H9 (cell line): ENCODE data around the gene WEE1. TPM values are rescaled to one million over a fixed set of nuclear protein-coding genes. Genes with fewer than 3 reads are reported as not detected.

Experiments
- DNase-seq: peaks from one replicate; pipeline ENCODE4 v3.0.0-alpha.2; 2017
- H2AFZ ChIP-seq: one replicate; pipeline ENCODE4 v1.6.1; 2013; ENCODE audit warnings: mild to moderate bottlenecking, low read length, control low read depth, moderate library complexity
- H2AK5ac ChIP-seq: 2 replicates; pipeline ENCODE4 v1.6.1; 2013; ENCODE audit warnings: low read length, control low read depth, mixed read lengths; ENCODE audit not compliant: insufficient read length
- H2BK120ac ChIP-seq: one replicate; pipeline ENCODE4 v1.6.1; 2013; ENCODE audit warnings: low read depth, mild to moderate bottlenecking, low read length, control low read depth, inconsistent platforms; ENCODE audit not compliant: poor library complexity, severe bottlenecking
- H2BK12ac ChIP-seq: 2 replicates; pipeline ENCODE4 v1.6.1; 2013; ENCODE audit warnings: low read length, control low read depth, mixed read lengths, low read depth; ENCODE audit not compliant: insufficient read length
- H2BK15ac ChIP-seq: 2 replicates; pipeline ENCODE4 v1.6.1; 2013; ENCODE audit warnings: low read depth, low read length, control low read depth
- H2BK20ac ChIP-seq: one replicate; pipeline ENCODE4 v1.6.1; 2013; ENCODE audit warnings: low read depth, mild to moderate bottlenecking, low read length, control low read depth, inconsistent platforms; ENCODE audit not compliant: poor library complexity, severe bottlenecking
- H2BK5ac ChIP-seq: 2 replicates; pipeline ENCODE4 v1.6.1; 2013; ENCODE audit warnings: low read length, control low read depth, mixed read lengths; ENCODE audit not compliant: insufficient read length
- H3K14ac ChIP-seq: 2 replicates; pipeline ENCODE4 v1.6.1; 2013; ENCODE audit warnings: low read length, control low read depth; ENCODE audit not compliant: insufficient read depth
- H3K18ac ChIP-seq: 2 replicates; pipeline ENCODE4 v1.6.1; 2013; ENCODE audit warnings: low read depth, mild to moderate bottlenecking, mixed read lengths, low read length, control low read depth; ENCODE audit not compliant: insufficient read length
- H3K23ac ChIP-seq: 2 replicates; pipeline ENCODE4 v1.6.1; 2013; ENCODE audit warnings: low read length, control low read depth, mixed read lengths, low read depth; ENCODE audit not compliant: insufficient read length
- H3K23me2 ChIP-seq: 2 replicates; pipeline ENCODE4 v1.6.1; 2013; ENCODE audit warnings: low read depth, mild to moderate bottlenecking, mixed read lengths, low read length, control low read depth; ENCODE audit not compliant: insufficient read length, poor library complexity, severe bottlenecking
- H3K27ac ChIP-seq: 2 replicates; pipeline ENCODE4 v1.5.1; 2013; ENCODE audit warnings: low read length, control low read depth, mixed read lengths, low read depth; ENCODE audit not compliant: insufficient read length
- H3K27me3 ChIP-seq: 2 replicates; pipeline ENCODE4 v1.6.1; 2013; ENCODE audit warnings: low read length, control low read depth, inconsistent platforms; ENCODE audit not compliant: insufficient read depth
- H3K4ac ChIP-seq: 2 replicates; pipeline ENCODE4 v1.6.1; 2013; ENCODE audit warnings: low read depth, mild to moderate bottlenecking, control low read depth, inconsistent platforms, low read length, moderate library complexity
- H3K4me1 ChIP-seq: 2 replicates; pipeline ENCODE4 v1.6.1; 2013; ENCODE audit warnings: low read length, control low read depth, inconsistent platforms; ENCODE audit not compliant: insufficient read depth
- H3K4me2 ChIP-seq: 2 replicates; pipeline ENCODE4 v1.6.1; 2013; ENCODE audit warnings: low read length, control low read depth, mixed read lengths; ENCODE audit not compliant: insufficient read length, insufficient read depth
- H3K56ac ChIP-seq: 2 replicates; pipeline ENCODE4 v1.6.1; 2013; ENCODE audit warnings: low read depth, mild to moderate bottlenecking, mixed read lengths, low read length, control low read depth; ENCODE audit not compliant: insufficient read length
- H3K79me1 ChIP-seq: 2 replicates; pipeline ENCODE4 v1.6.1; 2013; ENCODE audit warnings: low read depth, mild to moderate bottlenecking, moderate library complexity, low read length, control low read depth, inconsistent platforms; ENCODE audit not compliant: insufficient read depth, poor library complexity, severe bottlenecking
- H3K79me2 ChIP-seq: 2 replicates; pipeline ENCODE4 v1.6.1; 2013; ENCODE audit warnings: low read length, control low read depth, inconsistent platforms; ENCODE audit not compliant: insufficient read depth
- H3K9ac ChIP-seq: 2 replicates; pipeline ENCODE4 v1.6.1; 2013; ENCODE audit warnings: low read length, control low read depth, mixed read lengths; ENCODE audit not compliant: insufficient read length; ENCODE audit errors: extremely low read depth
- H3K9me3 ChIP-seq: one replicate; pipeline ENCODE4 v1.6.1; 2013; ENCODE audit warnings: low read depth, low read length, inconsistent platforms; ENCODE audit not compliant: control insufficient read depth
- H3T11ph ChIP-seq: one replicate; pipeline ENCODE4 v1.6.1; 2013; ENCODE audit warnings: mild to moderate bottlenecking, low read length, control low read depth, inconsistent platforms
- H4K20me1 ChIP-seq: one replicate; pipeline ENCODE4 v1.6.1; 2013; ENCODE audit not compliant: control insufficient read depth, insufficient read length, insufficient read depth
- H4K5ac ChIP-seq: 2 replicates; pipeline ENCODE4 v1.6.1; 2013; ENCODE audit warnings: low read depth, mild to moderate bottlenecking, mixed read lengths, low read length, control low read depth; ENCODE audit not compliant: insufficient read length
- H4K8ac ChIP-seq: replicated peaks from 2 replicates; pipeline ENCODE4 v1.6.1; 2013; ENCODE audit warnings: low read length, control low read depth, mixed read lengths, low read depth; ENCODE audit not compliant: insufficient read length
- H4K91ac ChIP-seq: 2 replicates; pipeline ENCODE4 v1.6.1; 2013; ENCODE audit warnings: low read depth, mild to moderate bottlenecking, moderate library complexity, mixed read lengths, low read length, control low read depth; ENCODE audit not compliant: insufficient read length
- H3K27ac Mint-ChIP-seq, 3 experiments: 2 replicates in 2 of 3; 3 replicates in 1 of 3; pipeline ENCODE4 v1.8.0; 2020 to 2021; ENCODE audit warnings: mixed read lengths in 3 of 3, mild to moderate bottlenecking in 1 of 3, moderate library complexity in 1 of 3
- H3K27me3 Mint-ChIP-seq: 2 replicates; pipeline ENCODE4 v1.8.0; 2021; ENCODE audit warnings: low read depth, mild to moderate bottlenecking, moderate library complexity, mixed read lengths
- H3K36me3 Mint-ChIP-seq, 3 experiments: 2 replicates in 2 of 3; 3 replicates in 1 of 3; pipeline ENCODE4 v1.8.0; 2020 to 2021; ENCODE audit warnings: low read depth in 3 of 3, mixed read lengths in 3 of 3; ENCODE audit not compliant: insufficient read depth in 1 of 3
- H3K4me1 Mint-ChIP-seq, 2 experiments: 2 replicates each; pipeline ENCODE4 v1.8.0; 2020; ENCODE audit warnings: mixed read lengths in 2 of 2
- H3K4me3 Mint-ChIP-seq, 2 experiments: 2 replicates in 1 of 2; 3 replicates in 1 of 2; pipeline ENCODE4 v1.8.0; 2020 to 2021; ENCODE audit warnings: mild to moderate bottlenecking in 2 of 2, mixed read lengths in 2 of 2, moderate library complexity in 1 of 2
- H3K9me3 Mint-ChIP-seq, 2 experiments: 2 replicates in 1 of 2; 3 replicates in 1 of 2; pipeline ENCODE4 v1.8.0; 2020; ENCODE audit warnings: mild to moderate bottlenecking in 2 of 2, mixed read lengths in 2 of 2, moderate library complexity in 1 of 2
- WGBS: extraction: QIAGEN DNeasy Blood & Tissue Kit; methylation state at CpG from one replicate; pipeline ENCODE4 v1.1.7; 2013; ENCODE audit warnings: missing lambda C conversion rate, low lambda C conversion rate, mixed read lengths; ENCODE audit not compliant: insufficient read length; ENCODE audit errors: extremely low coverage; 5-methylcytosine and 5-hydroxymethylcytosine counted together
- total RNA-seq: library from RNA; stranded (reverse); gene quantifications from 2 replicates; pipeline ENCODE4 v1.2.1, GENCODE V29; 2021
- TF ChIP-seq, protein P1 (sequence below): fragments of 200-600 bp; sonication (generic); conservative IDR thresholded peaks from 3 replicates; pipeline ENCODE4 v1.8.0; 2021; ENCODE audit warnings: antibody characterized with exemption, mild to moderate bottlenecking

The WEE1 gene
- total RNA-seq, 1 experiment from 2014 or later, result 142 TPM

DNA sequence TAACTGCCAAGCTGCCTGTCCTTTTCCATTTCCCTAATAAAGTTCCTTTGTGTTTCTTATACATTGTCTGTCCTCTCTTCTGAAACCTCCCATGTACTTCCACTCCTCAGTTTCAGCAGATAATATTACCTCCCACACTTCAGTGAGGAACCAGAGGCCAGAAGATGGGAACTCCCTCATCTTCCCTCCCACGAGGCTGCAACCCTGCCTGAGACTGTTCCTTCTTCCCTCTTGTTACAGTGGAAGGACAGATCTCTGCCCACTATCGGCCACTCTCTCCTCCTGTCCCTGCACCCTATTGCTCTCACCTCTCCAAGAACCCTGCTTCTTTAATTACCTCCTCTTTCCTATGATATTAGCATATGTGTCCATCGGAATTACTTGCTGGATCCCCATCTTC, 52.3 kb downstream of the WEE1 start:
- no peak overlapping the region for H3K27ac ChIP-seq
- TF ChIP-seq, protein P1, sequence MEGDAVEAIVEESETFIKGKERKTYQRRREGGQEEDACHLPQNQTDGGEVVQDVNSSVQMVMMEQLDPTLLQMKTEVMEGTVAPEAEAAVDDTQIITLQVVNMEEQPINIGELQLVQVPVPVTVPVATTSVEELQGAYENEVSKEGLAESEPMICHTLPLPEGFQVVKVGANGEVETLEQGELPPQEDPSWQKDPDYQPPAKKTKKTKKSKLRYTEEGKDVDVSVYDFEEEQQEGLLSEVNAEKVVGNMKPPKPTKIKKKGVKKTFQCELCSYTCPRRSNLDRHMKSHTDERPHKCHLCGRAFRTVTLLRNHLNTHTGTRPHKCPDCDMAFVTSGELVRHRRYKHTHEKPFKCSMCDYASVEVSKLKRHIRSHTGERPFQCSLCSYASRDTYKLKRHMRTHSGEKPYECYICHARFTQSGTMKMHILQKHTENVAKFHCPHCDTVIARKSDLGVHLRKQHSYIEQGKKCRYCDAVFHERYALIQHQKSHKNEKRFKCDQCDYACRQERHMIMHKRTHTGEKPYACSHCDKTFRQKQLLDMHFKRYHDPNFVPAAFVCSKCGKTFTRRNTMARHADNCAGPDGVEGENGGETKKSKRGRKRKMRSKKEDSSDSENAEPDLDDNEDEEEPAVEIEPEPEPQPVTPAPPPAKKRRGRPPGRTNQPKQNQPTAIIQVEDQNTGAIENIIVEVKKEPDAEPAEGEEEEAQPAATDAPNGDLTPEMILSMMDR, result no peak
- H2AFZ ChIP-seq, result no peak overlapping the region
- no peak overlapping the region for H3K14ac ChIP-seq
- no peak overlapping the region for H2BK15ac ChIP-seq
- Mint-ChIP-seq H3K4me1 (peaks cover 44 to 46% of the 10 kb centered on the region in 2 experiments), H3K4me3 (no peak overlapping the region), H3K27ac (peak overlapping the region in 2 of 3 experiments; percentile 2 to 98; a peak in 4 of 7 replicates), H3K36me3 (peaks cover 0 to 9% (median 6%) of the 10 kb centered on the region in 3 experiments; a peak in 5 of 7 replicates), H3K9me3 (peaks cover 0 to 9% of the 10 kb centered on the region in 2 experiments; a peak in 4 of 5 replicates), H3K27me3 (no peaks in the 10 kb centered on the region; the same call in 1 of the 2 replicates)
- H3K23me2 ChIP-seq, result no peaks in the 10 kb centered on the region
- H2BK12ac ChIP-seq, result no peak overlapping the region
- no peak overlapping the region for H3K9ac ChIP-seq
- no peak overlapping the region for H3K4me2 ChIP-seq
- H3T11ph ChIP-seq, result no peak overlapping the region
- no peaks in the 10 kb centered on the region for H3K27me3 ChIP-seq
- no peak overlapping the region for H2BK20ac ChIP-seq
- no peak overlapping the region for H3K56ac ChIP-seq
- H2AK5ac ChIP-seq, result no peak overlapping the region
- no peak overlapping the region for H4K91ac ChIP-seq
- peaks cover 9% of the 10 kb centered on the region; the same call in 1 of the 2 replicates for H3K4me1 ChIP-seq
- no peaks in the 10 kb centered on the region for H3K9me3 ChIP-seq
- no peak overlapping the region for H2BK5ac ChIP-seq
- no peak overlapping the region for H4K8ac ChIP-seq
- H3K79me2 ChIP-seq, result no peaks in the 10 kb centered on the region
- no peak overlapping the region for H2BK120ac ChIP-seq
- no CpG with 5 or more reads among the region's 3 CpGs for WGBS
- H3K4ac ChIP-seq, result no peak overlapping the region
- no peak overlapping the region for H3K23ac ChIP-seq
- H4K5ac ChIP-seq, result no peak overlapping the region
- no peaks in the 10 kb centered on the region for H4K20me1 ChIP-seq
- no peak overlapping the region for H3K18ac ChIP-seq
- no peaks in the 10 kb centered on the region for H3K79me1 ChIP-seq
- DNase-seq, result no peak
